HepG2 (cell line): ENCODE results near the gene PRSS21. TPM values are rescaled to one million over a fixed set of nuclear protein-coding genes. Genes with fewer than 3 reads are reported as not detected.

ENCODE experiments used
- ATAC-seq: fragments of 200-7000 bp; cut with Tn5 transposase; 3 replicates; pipeline ENCODE4 v1.9.1; 2020; ENCODE audit warnings: mild to moderate bottlenecking, moderate library complexity
- BruUV-seq: library from RNA; stranded (reverse); fragments of 400-500 nt; replicated peaks from 2 replicates; lab custom pipeline; 2021; lab: Mats Ljungman, UMichigan
- CTCF ChIA-PET: fragments of 300-600 bp; formaldehyde crosslinking; extraction: SDS; loops from one replicate; lab custom pipeline; 2021; ENCODE audit warnings: low total read pairs, inconsistent platforms, low intra/inter-chr PET ratio; lab: Yijun Ruan, JAX
- POLR2A ChIA-PET: fragments of 350-600 bp; sonication (Branson Sonifier 250); formaldehyde crosslinking; loops from one replicate; lab custom pipeline; 2020; ENCODE audit warnings: antibody characterized with exemption, inconsistent platforms; lab: Yijun Ruan, JAX
- DNase-seq: peaks from one replicate; pipeline ENCODE4 v3.0.0-alpha.2; 2015; ENCODE audit warnings: low spot score
- FAIRE-seq: peaks from 3 replicates; lab custom pipeline; 2011; peaks lifted over from hg19 to GRCh38; lab: Jason Lieb, UNC
- H2AFZ ChIP-seq: one replicate; pipeline ENCODE4 v1.6.1; 2011; ENCODE audit warnings: low read length, inconsistent platforms
- H3K27ac ChIP-seq: fragments of 300-600 bp; 3 replicates; pipeline ENCODE4 v1.8.0; 2011; ENCODE audit warnings: mixed run types, mild to moderate bottlenecking, mixed read lengths, low read length, inconsistent platforms; ENCODE audit not compliant: insufficient read depth; ENCODE audit errors: extremely low read length
- H3K27me3 ChIP-seq, 2 experiments: fragments of 200-600 bp in 1 of 2; 2 replicates in 1 of 2; 3 replicates in 1 of 2; pipeline versions ENCODE4 v1.6.0 to v1.8.0; 2011; ENCODE audit warnings: low read length in 2 of 2, mild to moderate bottlenecking in 2 of 2, moderate library complexity in 2 of 2, inconsistent platforms in 1 of 2; ENCODE audit not compliant: insufficient read depth in 2 of 2, control insufficient read depth in 1 of 2
- H3K36me3 ChIP-seq, 2 experiments: fragments of 200-600 bp in 1 of 2; replicated peaks in 1 of 2; 2 replicates in 1 of 2; 3 replicates in 1 of 2; pipeline versions ENCODE4 v1.5.1 to v1.8.0; 2011; ENCODE audit warnings: low read length in 2 of 2, inconsistent platforms in 1 of 2; ENCODE audit not compliant: insufficient read depth in 2 of 2, control insufficient read depth in 1 of 2
- H3K4me1 ChIP-seq: 2 replicates; pipeline ENCODE4 v1.5.1; 2012; ENCODE audit warnings: low read length, inconsistent platforms; ENCODE audit not compliant: insufficient read depth
- H3K4me2 ChIP-seq: 2 replicates; pipeline ENCODE4 v1.6.0; 2011; ENCODE audit warnings: low read depth, low read length, inconsistent platforms
- H3K4me3 ChIP-seq, 3 experiments: fragments of 200-600 bp in 1 of 3; sonication (generic), shearing (Covaris generic) in 1 of 3; replicated peaks in 1 of 3; 2 replicates each; pipeline ENCODE4 v1.5.1; 2011 to 2016; ENCODE audit warnings: low read length in 3 of 3, inconsistent platforms in 2 of 3, low read depth in 2 of 3, mild to moderate bottlenecking in 2 of 3, control low read depth in 1 of 3, mixed read lengths in 1 of 3; ENCODE audit not compliant: insufficient read depth in 1 of 3
- H3K79me2 ChIP-seq: one replicate; pipeline ENCODE4 v1.6.1; 2011; ENCODE audit warnings: low read length, inconsistent platforms; ENCODE audit not compliant: insufficient read depth
- H3K9ac ChIP-seq: 2 replicates; pipeline ENCODE4 v1.6.0; 2011; ENCODE audit warnings: mild to moderate bottlenecking, low read depth, low read length, inconsistent platforms; ENCODE audit not compliant: insufficient read depth
- H3K9me3 ChIP-seq: 2 replicates; pipeline ENCODE4 v1.5.1; 2012; ENCODE audit warnings: mild to moderate bottlenecking, low read length
- H4K20me1 ChIP-seq: 2 replicates; pipeline ENCODE4 v1.6.0; 2011; ENCODE audit warnings: inconsistent platforms, mild to moderate bottlenecking, low read length, moderate library complexity; ENCODE audit not compliant: insufficient read depth
- RFX5 ChIP-seq: IDR thresholded peaks from 2 replicates; pipeline ENCODE4 v1.6.1; 2011; ENCODE audit warnings: low read depth, low read length, improper control_type of control experiment
- SUZ12 ChIP-seq: fragments of 150-350 bp; IDR thresholded peaks from 2 replicates; pipeline ENCODE4 v1.6.1; 2014; ENCODE audit warnings: low read depth, low read length
- ZFY ChIP-seq: sonication (generic); formaldehyde crosslinking; IDR thresholded peaks from 2 replicates; pipeline ENCODE4 v1.4.0; 2020; ENCODE audit warnings: missing genetic modification reagents
- ZSCAN31 ChIP-seq: sonication (generic); formaldehyde crosslinking; IDR thresholded peaks from 2 replicates; pipeline ENCODE4 v1.5.0; 2020; ENCODE audit warnings: low read depth, mild to moderate bottlenecking, missing genetic modification reagents
- WGBS: methylation state at CpG from one replicate; pipeline ENCODE4 v1.1.6; 2017; ENCODE audit warnings: low lambda C conversion rate; 5-methylcytosine and 5-hydroxymethylcytosine counted together
- in situ Hi-C: cut with HindIII; loops from 2 replicates; pipeline ENCODE4 v1.10.0; 2017; ENCODE audit warnings: low pct_unique_long_range_greater_than_20kb; ENCODE audit not compliant: extremely low pct_ligation_motif_present
- intact Hi-C: fragments of 100-400 bp; cut with micrococcal nuclease; formaldehyde crosslinking; loops from one replicate; pipeline ENCODE4 v1.10.0; 2022; ENCODE audit not compliant: unreplicated experiment
- polyA plus RNA-seq, 8 experiments: library from polyadenylated mRNA; depleted of rRNA in 3 of 8; stranded (reverse) in 7 of 8; unstranded in 1 of 8; fragments of >200 nt; fragmentation: Illumina TruSeq in 4 of 8; extraction: Trizol in 4 of 8; gene quantifications; 2 replicates each; pipeline versions ENCODE4 v1.2.1 to v1.2.3, GENCODE V29; 2011 to 2016; ENCODE audit warnings: low read depth in 4 of 8, missing spikeins in 1 of 8, mixed read lengths in 1 of 8; ENCODE audit not compliant: insufficient read depth in 1 of 8
- total RNA-seq, 5 experiments: library from RNA; depleted of rRNA; stranded (reverse); fragments of >200 nt; fragmentation: Illumina TruSeq; extraction: Trizol; gene quantifications; 2 replicates each; pipeline ENCODE4 v1.2.3, GENCODE V29; 2016; ENCODE audit warnings: low read depth in 1 of 5
- TF ChIP-seq, protein P1 (sequence below): sonication (generic); formaldehyde crosslinking; IDR thresholded peaks from 2 replicates; pipeline ENCODE4 v1.4.0; 2020; ENCODE audit warnings: missing genetic modification reagents
- TF ChIP-seq, protein P2 (sequence below): sonication (generic); formaldehyde crosslinking; IDR thresholded peaks from 2 replicates; pipeline ENCODE4 v1.4.0; 2020; ENCODE audit warnings: missing genetic modification reagents
- TF ChIP-seq, protein P3 (sequence below): sonication (generic); formaldehyde crosslinking; conservative IDR thresholded peaks from 2 replicates; pipeline ENCODE4 v1.4.0; 2020; ENCODE audit warnings: missing genetic modification reagents

Gene PRSS21
- total and polyA plus RNA-seq, 2 of the 13 experiments (the other 11 are each of a cell fraction or from before 2014, with no cell fraction given) = not detected

DNA sequence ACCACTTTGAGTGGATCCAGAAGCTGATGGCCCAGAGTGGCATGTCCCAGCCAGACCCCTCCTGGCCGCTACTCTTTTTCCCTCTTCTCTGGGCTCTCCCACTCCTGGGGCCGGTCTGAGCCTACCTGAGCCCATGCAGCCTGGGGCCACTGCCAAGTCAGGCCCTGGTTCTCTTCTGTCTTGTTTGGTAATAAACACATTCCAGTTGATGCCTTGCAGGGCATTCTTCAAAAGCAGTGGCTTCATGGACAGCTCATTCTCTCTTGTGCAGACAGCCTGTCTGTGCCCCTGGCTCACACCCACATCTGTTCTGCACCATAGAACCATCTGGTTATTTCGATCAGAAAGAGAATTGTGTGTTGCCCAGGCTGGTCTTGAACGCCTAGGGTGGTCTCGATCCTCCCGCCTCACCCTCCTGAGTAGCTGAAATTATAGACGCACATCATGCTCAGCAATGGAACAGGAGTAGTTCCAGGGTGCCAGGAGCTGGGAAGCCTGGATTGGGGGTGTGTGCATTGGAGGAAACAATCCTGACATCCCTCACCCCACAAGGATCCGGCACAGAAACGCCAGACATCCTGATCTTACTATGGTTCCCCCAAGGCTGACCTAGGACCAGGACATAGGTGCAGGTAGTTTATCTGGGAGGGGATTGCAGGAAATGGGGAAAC, 4.6 kb downstream of the PRSS21 start:
- in situ Hi-C loops = no loop called here
- CTCF ChIA-PET = no interaction called here
- ATAC-seq = no peak

More for the DNA sequence above, 4.6 kb downstream of the PRSS21 start:
- Histone ChIP-seq H3K9me3 (no peaks in the 10 kb centered on the region), H3K4me2 (no peak overlapping the region), H3K27ac (no peak overlapping the region), H3K27me3 (peaks cover 6 to 76% of the 10 kb centered on the region in 2 experiments), H3K4me1 (peaks cover 13% of the 10 kb centered on the region; the same call in 1 of the 2 replicates), H3K9ac (no peak overlapping the region), H3K4me3 (no peak overlapping the region), H2AFZ (no peak overlapping the region), H3K79me2 (no peaks in the 10 kb centered on the region), H4K20me1 (no peaks in the 10 kb centered on the region), H3K36me3 (no peaks in the 10 kb centered on the region)
- TF ChIP-seq ZSCAN31 (CRISPR knock-in tag) = no peak
- TF ChIP-seq, protein P1, sequence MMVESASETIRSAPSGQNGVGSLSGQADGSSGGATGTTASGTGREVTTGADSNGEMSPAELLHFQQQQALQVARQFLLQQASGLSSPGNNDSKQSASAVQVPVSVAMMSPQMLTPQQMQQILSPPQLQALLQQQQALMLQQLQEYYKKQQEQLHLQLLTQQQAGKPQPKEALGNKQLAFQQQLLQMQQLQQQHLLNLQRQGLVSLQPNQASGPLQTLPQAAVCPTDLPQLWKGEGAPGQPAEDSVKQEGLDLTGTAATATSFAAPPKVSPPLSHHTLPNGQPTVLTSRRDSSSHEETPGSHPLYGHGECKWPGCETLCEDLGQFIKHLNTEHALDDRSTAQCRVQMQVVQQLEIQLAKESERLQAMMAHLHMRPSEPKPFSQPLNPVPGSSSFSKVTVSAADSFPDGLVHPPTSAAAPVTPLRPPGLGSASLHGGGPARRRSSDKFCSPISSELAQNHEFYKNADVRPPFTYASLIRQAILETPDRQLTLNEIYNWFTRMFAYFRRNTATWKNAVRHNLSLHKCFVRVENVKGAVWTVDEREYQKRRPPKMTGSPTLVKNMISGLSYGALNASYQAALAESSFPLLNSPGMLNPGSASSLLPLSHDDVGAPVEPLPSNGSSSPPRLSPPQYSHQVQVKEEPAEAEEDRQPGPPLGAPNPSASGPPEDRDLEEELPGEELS (CRISPR knock-in tag) = no peak
- TF ChIP-seq, protein P2, sequence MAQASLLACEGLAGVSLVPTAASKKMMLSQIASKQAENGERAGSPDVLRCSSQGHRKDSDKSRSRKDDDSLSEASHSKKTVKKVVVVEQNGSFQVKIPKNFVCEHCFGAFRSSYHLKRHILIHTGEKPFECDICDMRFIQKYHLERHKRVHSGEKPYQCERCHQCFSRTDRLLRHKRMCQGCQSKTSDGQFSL (CRISPR knock-in tag) = no peak
- no peak for TF ChIP-seq RFX5
- TF ChIP-seq, protein P3, sequence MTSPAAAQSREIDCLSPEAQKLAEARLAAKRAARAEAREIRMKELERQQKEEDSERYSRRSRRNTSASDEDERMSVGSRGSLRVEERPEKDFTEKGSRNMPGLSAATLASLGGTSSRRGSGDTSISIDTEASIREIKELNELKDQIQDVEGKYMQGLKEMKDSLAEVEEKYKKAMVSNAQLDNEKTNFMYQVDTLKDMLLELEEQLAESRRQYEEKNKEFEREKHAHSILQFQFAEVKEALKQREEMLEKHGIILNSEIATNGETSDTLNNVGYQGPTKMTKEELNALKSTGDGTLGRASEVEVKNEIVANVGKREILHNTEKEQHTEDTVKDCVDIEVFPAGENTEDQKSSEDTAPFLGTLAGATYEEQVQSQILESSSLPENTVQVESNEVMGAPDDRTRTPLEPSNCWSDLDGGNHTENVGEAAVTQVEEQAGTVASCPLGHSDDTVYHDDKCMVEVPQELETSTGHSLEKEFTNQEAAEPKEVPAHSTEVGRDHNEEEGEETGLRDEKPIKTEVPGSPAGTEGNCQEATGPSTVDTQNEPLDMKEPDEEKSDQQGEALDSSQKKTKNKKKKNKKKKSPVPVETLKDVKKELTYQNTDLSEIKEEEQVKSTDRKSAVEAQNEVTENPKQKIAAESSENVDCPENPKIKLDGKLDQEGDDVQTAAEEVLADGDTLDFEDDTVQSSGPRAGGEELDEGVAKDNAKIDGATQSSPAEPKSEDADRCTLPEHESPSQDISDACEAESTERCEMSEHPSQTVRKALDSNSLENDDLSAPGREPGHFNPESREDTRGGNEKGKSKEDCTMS (CRISPR knock-in tag) = no peak
- TF ChIP-seq ZFY (CRISPR knock-in tag) = no peak
- TF ChIP-seq SUZ12 = no peak
- intact Hi-C loops = no loop called here
- BruUV-seq = no TSS peak
- 28% methylated on average over 9 of the region's 9 CpGs for WGBS
- no peak for DNase-seq
- POLR2A ChIA-PET = no interaction called here
- no peak for FAIRE-seq
